ENCODE data around the gene CACNA1E. TPM values are rescaled to one million over a fixed set of nuclear protein-coding genes. Genes with fewer than 3 reads are reported as not detected.

CACNA1E gene
- total RNA-seq, 4 donors from 2014 or later = 0.03 to 0.15 TPM; not detected in 2

- no peak for DNase-seq (ENCODE audit: low spot score in 2 of 2)
- intact Hi-C loops (cut with DNase I; ENCODE audit: low total_unique reads) = no loop called here
- 81 to 84% methylated on average over 3 of the region's 3 CpGs for WGBS, 2 donors
- TF ChIP-seq CTCF (IDR thresholded peaks at IDR 0.05) (no peak), POLR2A (IDR thresholded peaks at IDR 0.05) (no peak)
- H3K4me3 ChIP-seq (ENCODE audit: low read depth, poor library complexity, severe bottlenecking) = no peak overlapping the region
These were observed 29.6 kb upstream of the CACNA1E start for GRCh38 chr1:181453541-181454201.

- intact Hi-C loops (cut with DNase I; ENCODE audit: low total_unique reads) = no loop called here
- no peak for TF ChIP-seq CTCF (IDR thresholded peaks at IDR 0.05)
- 74 to 76% methylated on average over 3 of the region's 3 CpGs for WGBS, 2 donors
- DNase-seq (ENCODE audit: low spot score in 2 of 2) = no peak
- no peak overlapping the region for H3K4me3 ChIP-seq (ENCODE audit: low read depth, poor library complexity, severe bottlenecking)
These were observed 26.8 kb upstream of the CACNA1E start for GRCh38 chr1:181456551-181456950.

GRCh38 chr1:181458419-181458818 lies 24.9 kb upstream of the CACNA1E start:
- no peak overlapping the region for H3K4me3 ChIP-seq (ENCODE audit: low read depth, poor library complexity, severe bottlenecking)
- intact Hi-C loops (cut with DNase I; ENCODE audit: low total_unique reads) = no loop called here
- TF ChIP-seq POLR2A (IDR thresholded peaks at IDR 0.05) = no peak
- no peak for TF ChIP-seq CTCF (IDR thresholded peaks at IDR 0.05)
- WGBS, 2 donors = 73 to 75% methylated on average over 2 of the region's 2 CpGs
- DNase-seq (ENCODE audit: low spot score in 2 of 2) = no peak

- DNase-seq (ENCODE audit: low spot score in 2 of 2) = no peak
- 58 to 70% methylated on average over 2 of the region's 2 CpGs for WGBS, 2 donors
- no peak overlapping the region for H3K4me3 ChIP-seq (ENCODE audit: low read depth, poor library complexity, severe bottlenecking)
- intact Hi-C loops (cut with DNase I; ENCODE audit: low total_unique reads) = no loop called here
- TF ChIP-seq CTCF (IDR thresholded peaks at IDR 0.05) (no peak), POLR2A (IDR thresholded peaks at IDR 0.05) (no peak)
These were observed 24.2 kb upstream of the CACNA1E start for GRCh38 chr1:181459067-181459466.

GRCh38 chr1:181469829-181470228 lies 13.5 kb upstream of the CACNA1E start:
- WGBS, 2 donors = 43 to 50% methylated on average over 5 of the region's 5 CpGs
- no peak for TF ChIP-seq POLR2A (IDR thresholded peaks at IDR 0.05)
- TF ChIP-seq CTCF (IDR thresholded peaks at IDR 0.05) = no peak
- DNase-seq (ENCODE audit: low spot score in 2 of 2) = no peak
- intact Hi-C loops (cut with DNase I; ENCODE audit: low total_unique reads) = no loop called here
- no peak overlapping the region for H3K4me3 ChIP-seq (ENCODE audit: low read depth, poor library complexity, severe bottlenecking)

- no peak for DNase-seq (ENCODE audit: low spot score in 2 of 2)
- TF ChIP-seq POLR2A (IDR thresholded peaks at IDR 0.05) (no peak), CTCF (IDR thresholded peaks at IDR 0.05) (no peak)
- WGBS, 2 donors = 69 to 76% methylated on average over 4 of the region's 4 CpGs
- intact Hi-C loops (cut with DNase I; ENCODE audit: low total_unique reads) = loop anchor here (5.0 kb wide), 1 partner anchor 602 kb away; no protein-coding TSS in a partner anchor
- no peak overlapping the region for H3K4me3 ChIP-seq (ENCODE audit: low read depth, poor library complexity, severe bottlenecking)
These were observed 7.7 kb upstream of the CACNA1E start for GRCh38 chr1:181475580-181475979.

Measured in lower leg skin (tissue), 4 donors.